GM18519 (cell line): ENCODE measurements around the gene RGR.
"Not testable (repeated sequence)": the region's sequence is repeated elsewhere in the genome, so short reads cannot be mapped to it uniquely, and the experiment has no call there.

Experiments used
- ATAC-seq: cut with Tn5 transposase; IDR thresholded peaks from one replicate; pipeline ENCODE4 v1.9.1; 2021; ENCODE audit warnings: mild to moderate bottlenecking, moderate library complexity; ENCODE audit not compliant: unreplicated experiment, low FRiP score

Gene RGR

DNA sequence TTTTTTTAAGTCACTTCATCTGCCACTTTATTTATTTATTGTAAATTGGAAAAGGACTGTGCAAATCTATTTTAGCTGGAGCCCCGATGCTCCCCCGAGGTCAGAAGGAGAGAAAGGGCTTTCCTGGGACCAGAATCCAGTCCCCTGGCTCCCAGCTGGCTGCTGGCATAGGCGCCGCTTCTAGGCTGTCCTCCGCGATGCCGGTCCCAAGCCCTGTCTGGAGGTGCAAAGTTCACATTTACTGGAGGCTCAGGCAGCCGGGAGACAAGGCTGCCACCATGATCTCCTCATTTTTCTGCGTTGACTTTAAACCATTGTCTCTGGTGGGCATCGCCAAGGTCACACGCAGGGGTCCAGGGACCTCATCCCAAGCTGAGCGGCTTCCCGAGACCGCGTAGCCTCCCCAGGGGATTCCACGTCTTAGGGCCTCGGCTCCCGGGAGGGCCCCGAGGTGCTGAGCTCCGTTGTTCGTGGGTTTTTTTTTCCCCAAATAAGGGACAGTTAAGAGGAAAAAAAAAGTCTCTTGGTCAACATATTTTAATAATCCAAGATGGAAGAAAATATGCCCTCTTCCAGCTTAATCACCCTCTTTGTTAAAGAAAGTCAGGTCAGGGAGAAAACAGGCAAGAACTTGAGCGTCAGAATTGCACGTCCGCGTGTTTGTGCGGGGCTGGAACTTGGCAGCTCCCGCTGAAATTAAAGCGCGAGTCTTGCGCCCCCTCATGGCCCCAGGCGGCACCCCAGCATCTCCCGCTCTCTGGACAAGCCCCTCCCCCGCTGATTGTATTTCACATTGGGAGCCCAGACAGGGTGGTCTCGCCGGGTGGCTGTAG lies 11.9 kb downstream of the RGR start:
- no peak for ATAC-seq

DNA sequence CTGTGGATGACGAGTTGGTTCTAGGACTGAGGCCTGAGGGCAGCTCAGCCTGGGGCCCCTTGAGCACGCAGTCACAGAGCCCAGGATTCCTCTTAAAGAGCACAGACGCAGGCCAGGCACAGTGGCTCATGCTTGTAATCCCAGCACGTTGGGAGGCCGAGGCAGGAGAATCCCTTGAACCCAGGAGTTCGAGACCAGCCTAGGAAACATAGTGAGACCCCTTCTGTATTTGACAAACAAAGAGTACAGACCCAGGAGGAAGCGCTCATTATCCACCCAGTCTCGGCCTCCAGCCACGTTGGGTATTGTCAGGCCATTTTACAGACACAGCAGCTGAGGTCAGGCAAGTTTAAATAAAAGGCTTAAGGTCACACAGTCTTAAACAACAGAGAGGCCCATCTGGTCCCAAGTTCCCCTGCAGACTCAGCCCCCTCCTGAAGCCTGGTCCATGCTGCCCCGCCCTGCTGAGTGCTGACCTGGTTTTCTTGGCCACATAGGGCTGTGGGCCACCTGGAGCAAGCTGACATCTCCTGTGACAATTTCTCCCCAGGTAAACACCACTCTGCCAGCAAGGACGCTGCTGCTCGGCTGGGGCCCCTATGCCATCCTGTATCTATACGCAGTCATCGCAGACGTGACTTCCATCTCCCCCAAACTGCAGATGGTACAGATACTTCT lies 12.6 kb downstream of the RGR start:
- ATAC-seq = no peak

DNA sequence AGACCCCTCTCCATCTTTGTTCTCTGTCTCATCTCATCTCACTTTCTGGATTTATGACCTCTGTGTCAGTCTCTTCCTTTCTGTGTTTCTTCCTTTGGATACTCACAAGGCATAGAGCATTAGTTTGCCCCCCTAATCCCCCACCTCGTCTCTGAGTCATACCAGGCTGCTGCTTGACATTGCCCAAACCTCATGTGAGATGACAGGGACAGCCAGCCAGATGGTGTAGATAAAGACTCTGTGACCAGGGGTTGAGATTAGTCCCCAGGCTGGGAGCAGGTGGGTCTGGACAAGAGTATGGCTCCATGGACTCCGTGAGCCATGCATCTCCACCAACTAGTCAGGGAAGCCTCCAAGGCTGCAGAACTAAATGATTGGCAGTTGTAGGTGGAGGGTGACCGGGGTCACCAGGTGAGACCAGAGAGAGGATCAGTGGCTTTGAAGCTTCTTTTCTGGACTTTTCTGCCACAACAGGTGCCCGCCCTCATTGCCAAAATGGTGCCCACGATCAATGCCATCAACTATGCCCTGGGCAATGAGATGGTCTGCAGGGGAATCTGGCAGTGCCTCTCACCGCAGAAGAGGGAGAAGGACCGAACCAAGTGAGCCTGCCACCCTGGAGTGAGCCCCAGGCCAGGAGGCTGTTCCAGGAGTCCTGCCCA lies 13.3 kb downstream of the RGR start:
- ATAC-seq = no peak

GRCh38 chr10:84261236-84261915 lies 16.5 kb downstream of the RGR start:
- ATAC-seq = no peak

DNA sequence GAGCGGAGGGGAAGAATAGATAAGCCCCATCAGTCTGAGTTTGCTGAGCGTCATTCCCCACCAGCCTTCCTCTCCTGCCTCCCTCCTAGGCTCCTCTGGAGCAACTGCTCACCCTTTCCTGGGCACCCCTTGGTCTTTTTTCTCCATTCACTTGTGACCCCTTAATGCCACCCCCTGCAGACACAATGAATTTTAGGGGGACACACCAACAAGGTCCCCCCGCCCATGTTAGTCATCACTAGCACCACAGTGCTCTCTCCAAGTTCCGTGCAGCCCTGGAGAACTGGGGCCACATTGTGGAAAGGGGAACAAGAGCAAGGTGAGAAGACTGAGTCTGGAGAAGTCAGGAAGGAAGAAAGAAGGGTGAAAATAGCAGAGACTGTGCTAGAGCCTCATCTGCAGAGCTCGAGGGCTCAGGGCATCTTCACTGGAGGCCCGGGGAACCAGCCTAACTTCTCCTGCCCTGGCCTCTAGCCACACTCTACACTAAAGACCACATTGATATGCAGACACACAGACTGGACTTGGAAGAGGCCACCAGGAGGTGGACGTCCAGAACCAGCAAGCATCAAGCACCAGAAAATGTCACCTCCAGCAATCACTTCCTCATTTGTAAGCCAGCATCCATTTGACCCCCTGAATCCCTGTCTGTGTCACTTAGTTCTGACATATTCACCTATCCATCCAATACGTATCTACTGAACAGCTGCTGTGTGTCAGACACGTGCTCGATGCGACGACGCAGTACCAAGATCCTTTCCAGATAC lies 17.5 kb downstream of the RGR start:
- no peak for ATAC-seq

- ATAC-seq = no peak
These were observed 18.9 kb downstream of the RGR start for GRCh38 chr10:84263716-84264115.

DNA sequence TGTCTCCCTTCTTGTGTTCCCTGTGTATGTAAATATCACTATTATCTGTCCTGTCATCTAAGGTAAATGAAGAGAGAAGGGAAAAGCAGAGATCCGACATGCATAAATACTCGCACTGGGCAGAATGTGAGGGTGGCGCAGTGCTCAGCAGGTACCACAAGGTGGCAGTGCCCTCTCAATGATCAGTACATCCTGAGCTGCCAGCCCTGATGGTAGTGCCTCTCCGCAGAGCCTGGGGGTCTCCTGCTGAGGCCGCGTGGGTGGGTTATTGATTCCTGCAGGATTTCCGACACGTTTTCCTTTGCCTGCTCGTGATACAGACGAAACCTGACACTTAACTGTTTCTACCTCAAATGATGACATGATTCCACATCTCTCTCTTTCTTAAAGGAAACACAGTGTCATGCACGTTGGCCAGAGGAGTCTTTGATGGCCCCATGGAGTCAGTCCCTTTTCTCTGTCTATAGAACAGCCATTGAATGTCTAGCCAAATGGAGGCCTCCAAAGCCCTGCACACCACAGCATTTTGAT lies 19.8 kb downstream of the RGR start:
- peak; percentile 86 for ATAC-seq

- ATAC-seq = no peak
These were observed 20.6 kb downstream of the RGR start for GRCh38 chr10:84265418-84265817.

- ATAC-seq = no peak
These were observed 22.8 kb downstream of the RGR start for GRCh38 chr10:84267503-84268126.

GRCh38 chr10:84269162-84269561 lies 24.3 kb downstream of the RGR start:
- ATAC-seq = no peak

GRCh38 chr10:84269773-84270172 lies 24.9 kb downstream of the RGR start:
- no peak for ATAC-seq

GRCh38 chr10:84270708-84271107 lies 25.9 kb downstream of the RGR start:
- no peak for ATAC-seq

DNA sequence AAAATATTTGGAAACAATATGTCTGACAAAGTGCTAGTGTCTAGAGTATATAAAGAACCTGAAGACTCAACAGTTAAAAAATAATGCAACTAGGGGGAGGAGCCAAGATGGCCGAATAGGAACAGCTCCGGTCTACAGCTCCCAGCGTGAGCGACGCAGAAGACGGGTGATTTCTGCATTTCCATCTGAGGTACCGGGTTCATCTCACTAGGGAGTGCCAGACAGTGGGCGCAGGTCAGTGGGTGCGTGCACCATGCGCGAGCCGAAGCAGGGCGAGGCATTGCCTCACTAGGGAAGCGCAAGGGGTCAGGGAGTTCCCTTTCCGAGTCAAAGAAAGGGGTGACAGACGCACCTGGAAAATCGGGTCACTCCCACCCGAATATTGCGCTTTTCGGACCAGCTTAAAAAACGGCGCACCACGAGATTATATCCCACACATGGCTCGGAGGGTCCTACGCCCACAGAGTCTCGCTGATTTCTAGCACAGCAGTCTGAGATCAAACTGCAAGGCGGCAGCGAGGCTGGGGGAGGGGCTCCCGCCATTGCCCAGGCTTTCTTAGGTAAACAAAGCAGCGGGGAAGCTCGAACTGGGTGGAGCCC lies 35.1 kb downstream of the RGR start:
- ATAC-seq = not testable (repeated sequence)

DNA sequence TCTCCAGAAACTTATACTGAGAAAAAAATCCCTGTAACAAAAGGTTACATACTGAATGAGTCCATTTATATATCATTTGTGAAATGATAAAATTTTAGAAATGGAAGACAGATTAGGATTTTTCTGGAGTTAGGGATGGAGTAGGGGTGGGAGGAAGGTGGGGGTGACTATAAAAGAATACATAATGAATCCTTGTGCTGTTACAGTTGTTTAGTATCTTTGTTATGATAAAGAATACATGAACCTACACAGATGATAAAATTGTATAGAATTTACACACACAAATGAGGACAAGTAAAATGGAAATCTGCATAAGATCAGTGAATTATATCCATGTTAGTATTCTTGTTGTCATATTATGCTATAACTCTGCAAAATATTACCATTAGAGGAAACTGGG lies 41.8 kb downstream of the RGR start:
- ATAC-seq = no peak

- no peak for ATAC-seq
These were observed 43.3 kb downstream of the RGR start for GRCh38 chr10:84288151-84288550.

- ATAC-seq = no peak
These were observed 44.8 kb downstream of the RGR start for GRCh38 chr10:84289521-84290200.

DNA sequence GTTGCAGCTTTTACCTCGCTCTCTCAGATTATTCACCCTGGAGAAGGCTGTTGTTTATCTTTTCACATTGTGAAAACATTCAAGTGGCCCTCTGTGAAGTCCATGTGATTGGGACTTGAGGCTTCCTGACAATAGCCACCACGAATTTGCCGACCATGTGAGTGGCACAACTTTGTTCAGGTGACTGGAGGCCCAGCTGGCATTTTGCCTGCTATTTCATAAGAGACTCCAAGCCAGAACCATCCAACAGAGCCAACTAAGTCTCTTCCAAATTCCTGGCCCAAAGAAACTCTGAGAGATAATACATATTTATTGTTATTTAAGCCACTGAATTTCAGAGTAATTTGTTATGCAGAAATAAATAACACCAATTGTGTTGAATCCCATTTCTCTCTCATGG lies 45.4 kb downstream of the RGR start:
- no peak for ATAC-seq

GRCh38 chr10:84291384-84291783 lies 46.5 kb downstream of the RGR start:
- ATAC-seq = no peak

GRCh38 chr10:84292502-84292901 lies 47.6 kb downstream of the RGR start:
- ATAC-seq = peak; percentile 57
